ENCODE data around the gene SNRNP27.

The SNRNP27 gene, protein sequence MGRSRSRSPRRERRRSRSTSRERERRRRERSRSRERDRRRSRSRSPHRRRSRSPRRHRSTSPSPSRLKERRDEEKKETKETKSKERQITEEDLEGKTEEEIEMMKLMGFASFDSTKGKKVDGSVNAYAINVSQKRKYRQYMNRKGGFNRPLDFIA

DNA sequence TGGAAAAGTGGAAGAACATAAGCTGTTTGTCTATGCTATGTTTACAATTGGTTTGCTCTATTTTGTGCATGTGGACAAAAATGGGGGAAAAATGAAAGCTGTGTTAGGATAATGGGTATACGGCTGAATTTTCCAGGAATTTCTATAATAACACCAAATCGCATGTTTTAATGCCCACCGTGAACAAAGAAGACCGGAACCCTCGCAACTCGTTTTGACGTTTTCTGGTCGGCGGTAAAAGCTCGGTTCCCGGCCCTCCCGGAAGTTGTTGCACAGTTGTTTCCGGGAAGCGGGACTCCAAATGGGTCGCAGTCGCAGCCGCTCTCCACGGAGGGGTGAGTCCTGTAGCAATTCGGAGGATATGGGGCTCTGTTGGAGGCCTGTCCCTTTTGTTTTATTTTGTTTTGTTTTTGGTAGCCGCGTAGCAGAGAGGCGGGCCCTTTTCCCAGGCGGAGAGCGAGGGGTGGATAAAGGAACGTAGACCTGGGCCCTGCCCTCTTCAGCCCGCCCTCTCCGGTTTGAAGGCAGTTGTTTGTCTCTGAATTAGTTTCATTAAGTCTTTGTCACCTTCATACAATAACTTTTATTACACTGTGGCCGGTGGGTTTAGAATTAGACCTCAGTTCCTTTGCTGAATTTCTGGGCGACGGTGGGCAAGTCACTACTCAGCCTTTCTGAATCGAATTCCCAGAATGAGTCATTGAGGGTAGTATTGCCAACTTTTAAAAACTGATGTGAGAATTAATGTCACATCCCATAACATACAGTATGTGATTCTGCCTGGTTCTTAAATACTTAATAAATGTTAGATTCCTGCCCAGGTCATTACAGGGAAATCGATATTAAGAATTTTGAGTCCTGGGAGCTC is at the start of gene SNRNP27:
TSS of gene SNRNP27 (plus strand) at position 273 of the 868 bp plus-strand sequence. CDS start at position 302, 29 bp downstream.
- Mint-ChIP-seq H3K27ac (peak within 1 kb of the TSS; percentile 99), H3K4me3 (peak within 1 kb of the TSS; percentile 100)
- TF ChIP-seq, protein P1, sequence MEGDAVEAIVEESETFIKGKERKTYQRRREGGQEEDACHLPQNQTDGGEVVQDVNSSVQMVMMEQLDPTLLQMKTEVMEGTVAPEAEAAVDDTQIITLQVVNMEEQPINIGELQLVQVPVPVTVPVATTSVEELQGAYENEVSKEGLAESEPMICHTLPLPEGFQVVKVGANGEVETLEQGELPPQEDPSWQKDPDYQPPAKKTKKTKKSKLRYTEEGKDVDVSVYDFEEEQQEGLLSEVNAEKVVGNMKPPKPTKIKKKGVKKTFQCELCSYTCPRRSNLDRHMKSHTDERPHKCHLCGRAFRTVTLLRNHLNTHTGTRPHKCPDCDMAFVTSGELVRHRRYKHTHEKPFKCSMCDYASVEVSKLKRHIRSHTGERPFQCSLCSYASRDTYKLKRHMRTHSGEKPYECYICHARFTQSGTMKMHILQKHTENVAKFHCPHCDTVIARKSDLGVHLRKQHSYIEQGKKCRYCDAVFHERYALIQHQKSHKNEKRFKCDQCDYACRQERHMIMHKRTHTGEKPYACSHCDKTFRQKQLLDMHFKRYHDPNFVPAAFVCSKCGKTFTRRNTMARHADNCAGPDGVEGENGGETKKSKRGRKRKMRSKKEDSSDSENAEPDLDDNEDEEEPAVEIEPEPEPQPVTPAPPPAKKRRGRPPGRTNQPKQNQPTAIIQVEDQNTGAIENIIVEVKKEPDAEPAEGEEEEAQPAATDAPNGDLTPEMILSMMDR (IDR thresholded peaks at IDR 0.05) = no peak

DNA sequence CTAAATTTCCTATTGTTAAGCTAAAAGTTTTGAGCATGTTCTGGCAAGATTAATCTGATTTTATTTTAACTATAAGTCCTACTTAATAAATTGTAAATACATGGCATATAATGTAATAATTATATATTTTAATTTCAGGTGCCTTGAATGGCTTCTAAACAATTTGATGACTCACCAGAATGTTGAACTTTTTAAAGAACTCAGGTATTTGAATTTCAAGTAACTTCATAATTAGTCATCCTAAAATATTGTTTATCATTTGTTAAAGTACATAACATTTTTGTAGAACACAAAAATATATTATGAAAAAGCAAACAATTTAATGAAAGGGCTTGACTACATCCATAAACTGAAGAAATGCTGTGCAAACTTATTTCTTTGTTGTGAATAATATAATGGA is 49.8 kb upstream of the SNRNP27 start:
- TF ChIP-seq, protein P1 (IDR thresholded peaks at IDR 0.05) = no peak
- H3K4me3 Mint-ChIP-seq = no peak overlapping the region
- H3K27me3 Mint-ChIP-seq (ENCODE audit: low read depth, poor library complexity) = no peaks in the 10 kb centered on the region
- H3K4me1 Mint-ChIP-seq = no peaks in the 10 kb centered on the region
- H3K9me3 Mint-ChIP-seq = no peaks in the 10 kb centered on the region
- H3K36me3 Mint-ChIP-seq (ENCODE audit: low read depth) = peaks cover 54% of the 10 kb centered on the region
- H3K27ac Mint-ChIP-seq = no peak overlapping the region
- DNase-seq = no peak

More for the DNA sequence above, at the start of gene SNRNP27:
- Mint-ChIP-seq H3K9me3 (peaks cover 12% of the 10 kb centered on the region), H3K36me3 (ENCODE audit: low read depth) (peaks cover 36% of the 10 kb centered on the region), H3K4me1 (peaks cover 29% of the 10 kb centered on the region), H3K27me3 (ENCODE audit: low read depth, poor library complexity) (peaks cover 16% of the 10 kb centered on the region)
- peak; percentile 74 for DNase-seq

DNA sequence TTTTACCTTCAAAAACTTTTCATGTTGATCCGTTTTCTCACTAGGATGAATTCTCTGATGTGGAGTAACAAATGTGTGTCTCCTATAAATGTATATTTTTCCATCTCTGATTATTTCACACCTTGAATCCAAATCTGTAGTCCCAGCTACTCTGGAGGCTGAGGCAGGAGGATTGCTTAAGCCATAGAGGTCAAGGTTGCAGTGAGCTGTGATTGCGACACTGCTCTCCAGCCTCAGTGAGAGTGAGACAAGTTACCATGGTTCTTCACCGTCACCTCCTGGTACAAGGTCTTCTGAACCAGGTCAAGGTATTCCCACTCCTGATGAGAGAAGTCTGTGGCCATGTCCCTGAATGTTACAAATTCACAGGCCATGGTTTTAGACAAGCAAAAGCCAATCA is 49.2 kb upstream of the SNRNP27 start:
- no peak overlapping the region for H3K27ac Mint-ChIP-seq
- peaks cover 50% of the 10 kb centered on the region for H3K36me3 Mint-ChIP-seq (ENCODE audit: low read depth)
- H3K4me1 Mint-ChIP-seq = no peaks in the 10 kb centered on the region
- H3K9me3 Mint-ChIP-seq = no peaks in the 10 kb centered on the region
- TF ChIP-seq, protein P1 (IDR thresholded peaks at IDR 0.05) = no peak
- DNase-seq = no peak
- no peaks in the 10 kb centered on the region for H3K27me3 Mint-ChIP-seq (ENCODE audit: low read depth, poor library complexity)
- H3K4me3 Mint-ChIP-seq = no peak overlapping the region

DNA sequence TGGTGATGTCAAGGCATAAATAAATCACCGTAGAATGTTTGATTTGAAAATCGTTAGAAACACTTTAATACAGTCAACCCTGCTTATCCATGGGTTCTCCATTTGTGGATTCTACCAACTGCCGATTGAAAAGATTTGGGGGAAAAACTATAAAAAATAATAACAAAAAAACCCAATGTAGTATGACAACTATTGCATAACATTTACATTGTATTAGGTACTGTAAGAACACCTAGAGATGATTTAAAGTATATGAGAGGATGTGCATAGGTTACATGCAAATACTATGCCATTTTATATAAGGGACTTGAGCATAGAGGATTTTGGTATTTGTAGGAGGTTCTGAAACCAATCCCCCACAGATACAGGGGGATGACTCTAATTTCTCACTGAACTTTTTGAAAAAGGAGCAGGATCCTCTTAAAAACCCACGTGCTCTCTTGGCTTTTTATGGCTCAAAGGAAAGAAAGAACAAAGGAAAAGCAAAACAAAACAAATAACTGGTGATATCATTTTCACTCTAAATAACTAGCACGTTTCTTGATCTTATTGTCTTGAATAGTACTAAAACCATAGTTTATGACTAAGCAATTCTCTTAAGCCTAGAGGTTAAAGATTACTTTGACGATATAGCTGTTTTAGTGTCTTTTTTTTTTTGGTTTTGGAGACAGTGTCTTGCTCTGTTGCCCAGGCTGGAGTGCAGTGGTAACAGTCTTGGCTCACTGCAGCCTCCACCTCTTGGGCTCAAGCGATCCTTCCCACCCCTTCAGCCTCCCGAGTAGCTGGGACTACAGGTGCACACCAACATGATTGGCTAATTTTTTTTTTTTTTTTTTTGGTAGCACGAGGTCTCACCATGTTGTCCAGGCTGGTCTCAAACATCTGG is 47.3 kb upstream of the SNRNP27 start:
- no peak overlapping the region for H3K27ac Mint-ChIP-seq
- H3K4me3 Mint-ChIP-seq = no peak overlapping the region
- no peak for DNase-seq
- no peaks in the 10 kb centered on the region for H3K9me3 Mint-ChIP-seq
- no peaks in the 10 kb centered on the region for H3K4me1 Mint-ChIP-seq
- peaks cover 44% of the 10 kb centered on the region for H3K36me3 Mint-ChIP-seq (ENCODE audit: low read depth)
- TF ChIP-seq, protein P1 (IDR thresholded peaks at IDR 0.05) = no peak
- no peaks in the 10 kb centered on the region for H3K27me3 Mint-ChIP-seq (ENCODE audit: low read depth, poor library complexity)

DNA sequence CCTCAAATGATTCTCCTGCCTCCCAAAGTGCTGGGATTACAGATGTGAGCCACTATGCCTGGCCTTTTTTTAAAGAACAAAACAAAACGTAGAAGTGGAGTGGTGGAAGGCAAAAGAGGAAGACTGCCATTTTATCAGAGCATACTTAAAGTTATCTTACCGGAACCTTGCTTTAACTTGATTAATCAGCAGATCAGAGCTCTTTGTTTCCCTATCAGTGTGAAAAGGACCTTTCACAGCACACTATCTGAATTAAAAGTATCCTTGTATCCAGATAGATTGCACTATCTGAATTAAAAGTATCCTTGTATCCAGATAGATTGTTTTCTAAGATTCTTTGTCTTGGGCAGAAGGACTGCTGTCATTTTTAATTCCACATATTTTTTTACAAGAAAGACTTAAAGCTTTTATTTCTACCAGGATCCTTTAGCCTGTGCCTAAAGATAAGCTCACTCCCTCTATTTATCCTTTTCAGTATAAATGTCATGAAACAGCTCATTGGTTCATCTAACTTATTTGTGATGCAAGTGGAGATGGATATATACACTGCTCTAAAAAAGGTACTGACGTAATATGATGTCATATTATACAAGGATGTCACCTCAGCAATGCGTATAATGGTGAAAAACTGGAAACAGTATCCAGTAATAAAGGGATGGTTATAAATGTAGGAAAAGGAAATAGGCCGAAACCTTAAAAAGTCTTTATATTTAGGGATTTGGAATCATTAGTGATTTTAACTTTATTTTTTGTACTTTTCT is 46.5 kb upstream of the SNRNP27 start:
- DNase-seq = no peak
- H3K4me3 Mint-ChIP-seq = no peak overlapping the region
- peaks cover 42% of the 10 kb centered on the region for H3K36me3 Mint-ChIP-seq (ENCODE audit: low read depth)
- H3K27me3 Mint-ChIP-seq (ENCODE audit: low read depth, poor library complexity) = no peaks in the 10 kb centered on the region
- H3K4me1 Mint-ChIP-seq = no peaks in the 10 kb centered on the region
- H3K9me3 Mint-ChIP-seq = no peaks in the 10 kb centered on the region
- TF ChIP-seq, protein P1 (IDR thresholded peaks at IDR 0.05) = no peak
- H3K27ac Mint-ChIP-seq = no peak overlapping the region

All from nephron progenitor cell (in vitro differentiated cells).